Measurements from ENCODE around the gene NEO1.

NEO1 gene

DNA sequence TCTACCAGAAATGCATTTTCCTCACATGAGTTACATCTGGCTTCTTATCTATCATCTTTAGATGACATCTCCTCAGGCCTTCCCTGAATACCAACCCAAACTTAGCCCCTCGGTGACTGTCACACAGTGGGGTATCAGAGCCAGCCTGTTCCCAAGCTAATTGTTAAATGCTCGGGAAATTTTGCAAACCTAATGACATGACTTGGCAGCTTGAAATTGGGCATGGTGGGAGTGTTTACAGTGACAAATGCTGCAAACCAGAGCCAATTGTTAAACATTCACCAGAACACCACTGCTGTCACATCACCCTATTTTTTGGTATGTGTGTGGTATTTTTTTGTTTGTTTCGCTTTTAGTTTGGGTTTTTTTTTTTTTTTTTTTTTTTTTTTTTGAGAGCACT, 185.6 kb downstream of the NEO1 start:
- H3K27me3 ChIP-seq (ENCODE audit: insufficient read depth, poor library complexity, severe bottlenecking), result no peaks in the 10 kb centered on the region
- TF ChIP-seq SPI1 (IDR thresholded peaks at IDR 0.05; ENCODE audit: borderline replicate concordance, low read depth) (no peak), POLR2AphosphoS5 (IDR thresholded peaks at IDR 0.05; ENCODE audit: low read depth) (no peak), GABPA (IDR thresholded peaks at IDR 0.05; ENCODE audit: low read depth) (no peak)
- TF ChIP-seq, protein P1, sequence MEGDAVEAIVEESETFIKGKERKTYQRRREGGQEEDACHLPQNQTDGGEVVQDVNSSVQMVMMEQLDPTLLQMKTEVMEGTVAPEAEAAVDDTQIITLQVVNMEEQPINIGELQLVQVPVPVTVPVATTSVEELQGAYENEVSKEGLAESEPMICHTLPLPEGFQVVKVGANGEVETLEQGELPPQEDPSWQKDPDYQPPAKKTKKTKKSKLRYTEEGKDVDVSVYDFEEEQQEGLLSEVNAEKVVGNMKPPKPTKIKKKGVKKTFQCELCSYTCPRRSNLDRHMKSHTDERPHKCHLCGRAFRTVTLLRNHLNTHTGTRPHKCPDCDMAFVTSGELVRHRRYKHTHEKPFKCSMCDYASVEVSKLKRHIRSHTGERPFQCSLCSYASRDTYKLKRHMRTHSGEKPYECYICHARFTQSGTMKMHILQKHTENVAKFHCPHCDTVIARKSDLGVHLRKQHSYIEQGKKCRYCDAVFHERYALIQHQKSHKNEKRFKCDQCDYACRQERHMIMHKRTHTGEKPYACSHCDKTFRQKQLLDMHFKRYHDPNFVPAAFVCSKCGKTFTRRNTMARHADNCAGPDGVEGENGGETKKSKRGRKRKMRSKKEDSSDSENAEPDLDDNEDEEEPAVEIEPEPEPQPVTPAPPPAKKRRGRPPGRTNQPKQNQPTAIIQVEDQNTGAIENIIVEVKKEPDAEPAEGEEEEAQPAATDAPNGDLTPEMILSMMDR (IDR thresholded peaks at IDR 0.05; ENCODE audit: insufficient read depth, low read length), result no peak
- TF ChIP-seq, protein P2, sequence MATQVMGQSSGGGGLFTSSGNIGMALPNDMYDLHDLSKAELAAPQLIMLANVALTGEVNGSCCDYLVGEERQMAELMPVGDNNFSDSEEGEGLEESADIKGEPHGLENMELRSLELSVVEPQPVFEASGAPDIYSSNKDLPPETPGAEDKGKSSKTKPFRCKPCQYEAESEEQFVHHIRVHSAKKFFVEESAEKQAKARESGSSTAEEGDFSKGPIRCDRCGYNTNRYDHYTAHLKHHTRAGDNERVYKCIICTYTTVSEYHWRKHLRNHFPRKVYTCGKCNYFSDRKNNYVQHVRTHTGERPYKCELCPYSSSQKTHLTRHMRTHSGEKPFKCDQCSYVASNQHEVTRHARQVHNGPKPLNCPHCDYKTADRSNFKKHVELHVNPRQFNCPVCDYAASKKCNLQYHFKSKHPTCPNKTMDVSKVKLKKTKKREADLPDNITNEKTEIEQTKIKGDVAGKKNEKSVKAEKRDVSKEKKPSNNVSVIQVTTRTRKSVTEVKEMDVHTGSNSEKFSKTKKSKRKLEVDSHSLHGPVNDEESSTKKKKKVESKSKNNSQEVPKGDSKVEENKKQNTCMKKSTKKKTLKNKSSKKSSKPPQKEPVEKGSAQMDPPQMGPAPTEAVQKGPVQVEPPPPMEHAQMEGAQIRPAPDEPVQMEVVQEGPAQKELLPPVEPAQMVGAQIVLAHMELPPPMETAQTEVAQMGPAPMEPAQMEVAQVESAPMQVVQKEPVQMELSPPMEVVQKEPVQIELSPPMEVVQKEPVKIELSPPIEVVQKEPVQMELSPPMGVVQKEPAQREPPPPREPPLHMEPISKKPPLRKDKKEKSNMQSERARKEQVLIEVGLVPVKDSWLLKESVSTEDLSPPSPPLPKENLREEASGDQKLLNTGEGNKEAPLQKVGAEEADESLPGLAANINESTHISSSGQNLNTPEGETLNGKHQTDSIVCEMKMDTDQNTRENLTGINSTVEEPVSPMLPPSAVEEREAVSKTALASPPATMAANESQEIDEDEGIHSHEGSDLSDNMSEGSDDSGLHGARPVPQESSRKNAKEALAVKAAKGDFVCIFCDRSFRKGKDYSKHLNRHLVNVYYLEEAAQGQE (IDR thresholded peaks at IDR 0.05; ENCODE audit: insufficient replicate concordance, low read depth), result no peak
- H3K4me3 ChIP-seq (replicated peaks; ENCODE audit: insufficient read depth, low read length), result no peak overlapping the region
- no peak overlapping the region for H3K27ac ChIP-seq (replicated peaks)
- no peak for DNase-seq (ENCODE audit: low read depth in 1 of 2, low spot score in 1 of 2)

DNA sequence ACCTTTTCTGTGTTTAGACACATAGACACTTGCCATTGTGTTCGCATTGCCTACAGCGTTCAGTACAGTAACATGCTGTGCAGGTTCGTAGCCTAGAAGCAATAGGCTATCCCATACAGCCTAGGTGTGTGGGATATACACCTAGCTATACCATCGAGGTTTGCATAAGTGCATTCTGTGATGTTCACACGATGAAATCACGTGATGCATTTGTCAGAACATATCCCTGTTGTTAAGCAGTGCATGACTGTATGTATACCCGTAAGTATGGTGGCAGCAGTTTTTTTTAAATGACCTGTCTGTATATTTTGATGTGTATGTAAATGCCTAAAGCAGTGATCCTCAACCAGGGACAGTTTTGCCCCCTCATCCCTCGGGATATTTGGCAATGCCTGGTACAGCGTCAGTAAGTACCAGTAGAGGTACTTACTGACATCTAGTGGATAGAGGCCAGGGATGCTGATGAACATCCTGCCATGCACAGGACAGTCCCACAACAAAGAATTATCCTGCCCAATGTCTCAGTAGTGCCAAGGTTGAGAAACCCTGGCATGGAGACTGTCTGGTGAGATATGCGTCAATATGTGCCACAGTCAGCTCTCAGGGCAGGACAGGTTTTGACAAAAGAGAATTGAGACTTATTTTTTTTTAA, 187.4 kb downstream of the NEO1 start:
- H3K27me3 ChIP-seq (ENCODE audit: insufficient read depth, poor library complexity, severe bottlenecking), result no peaks in the 10 kb centered on the region
- H3K4me3 ChIP-seq (replicated peaks; ENCODE audit: insufficient read depth, low read length), result no peak overlapping the region
- DNase-seq (ENCODE audit: low read depth in 1 of 2, low spot score in 1 of 2), result no peak
- no peak overlapping the region for H3K27ac ChIP-seq (replicated peaks)
- no peak for TF ChIP-seq SPI1 (IDR thresholded peaks at IDR 0.05; ENCODE audit: borderline replicate concordance, low read depth)

DNA sequence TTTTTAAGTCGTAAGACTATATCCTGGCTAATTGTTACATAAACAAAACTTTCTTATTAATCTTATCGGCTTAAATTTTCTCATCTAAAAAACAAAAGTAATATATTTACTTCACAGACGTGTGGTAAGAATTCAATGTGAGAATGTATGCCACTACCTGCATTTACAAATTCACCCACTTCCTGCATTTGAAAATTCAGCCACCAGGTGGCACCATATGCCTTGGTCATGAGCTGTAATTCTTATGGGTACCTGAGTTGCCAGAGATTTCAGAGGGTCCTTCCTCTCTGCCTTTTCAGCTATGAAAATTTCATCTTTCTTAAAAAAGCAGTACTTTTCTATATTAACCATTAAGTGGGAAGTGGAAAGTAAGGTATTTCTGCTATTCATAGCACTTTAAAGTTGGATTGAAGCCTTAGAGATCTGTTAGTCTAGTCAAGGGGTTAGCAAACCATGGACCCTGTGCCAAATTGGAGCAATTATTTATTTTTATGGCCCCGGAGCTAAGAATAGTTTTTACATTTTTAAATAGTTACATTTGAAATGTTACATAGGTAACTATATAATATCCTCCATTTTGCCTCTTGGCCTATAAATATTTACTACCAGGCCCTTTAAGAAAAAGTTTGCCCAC, 188.7 kb downstream of the NEO1 start:
- H3K4me3 ChIP-seq (replicated peaks; ENCODE audit: insufficient read depth, low read length), result no peak overlapping the region
- TF ChIP-seq, protein P2 (IDR thresholded peaks at IDR 0.05; ENCODE audit: insufficient replicate concordance, low read depth), result no peak
- TF ChIP-seq GABPA (IDR thresholded peaks at IDR 0.05; ENCODE audit: low read depth) (no peak), POLR2AphosphoS5 (IDR thresholded peaks at IDR 0.05; ENCODE audit: low read depth) (no peak), SPI1 (IDR thresholded peaks at IDR 0.05; ENCODE audit: borderline replicate concordance, low read depth) (peak; percentile 64; the same call in 1 of the 2 replicates)
- TF ChIP-seq, protein P1 (IDR thresholded peaks at IDR 0.05; ENCODE audit: insufficient read depth, low read length), result peak; percentile 69
- H3K27me3 ChIP-seq (ENCODE audit: insufficient read depth, poor library complexity, severe bottlenecking), result peaks cover under 1% of the 10 kb centered on the region
- DNase-seq (ENCODE audit: low read depth in 1 of 2, low spot score in 1 of 2), result peak in 1 of 2 experiments; percentile 64
- no peak overlapping the region for H3K27ac ChIP-seq (replicated peaks)

DNA sequence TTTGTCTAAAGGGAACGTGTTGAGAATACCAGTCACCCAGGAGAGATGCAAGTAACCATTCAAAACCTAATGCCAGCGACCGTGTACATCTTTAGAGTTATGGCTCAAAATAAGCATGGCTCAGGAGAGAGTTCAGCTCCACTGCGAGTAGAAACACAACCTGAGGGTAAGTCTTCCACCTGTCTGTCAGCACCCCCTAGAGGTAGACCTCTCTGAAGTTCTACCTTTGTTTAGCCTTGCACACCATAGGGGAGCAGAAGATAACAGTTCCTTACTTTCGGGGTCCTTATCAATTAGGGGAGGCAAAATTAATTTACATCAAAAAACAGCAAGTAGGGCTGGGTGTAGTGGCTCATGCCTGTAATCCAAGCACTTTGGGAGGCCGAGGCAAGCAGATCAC, 192.1 kb downstream of the NEO1 start:
- no peak overlapping the region for H3K4me3 ChIP-seq (replicated peaks; ENCODE audit: insufficient read depth, low read length)
- peak in 1 of 2 experiments; percentile 12 for DNase-seq (ENCODE audit: low read depth in 1 of 2, low spot score in 1 of 2)
- H3K27ac ChIP-seq (replicated peaks), result no peak overlapping the region
- peaks cover 9% of the 10 kb centered on the region for H3K27me3 ChIP-seq (ENCODE audit: insufficient read depth, poor library complexity, severe bottlenecking)
- TF ChIP-seq, protein P1 (IDR thresholded peaks at IDR 0.05; ENCODE audit: insufficient read depth, low read length), result peak; percentile 2
- TF ChIP-seq POLR2AphosphoS5 (IDR thresholded peaks at IDR 0.05; ENCODE audit: low read depth), result no peak
